Right atrium auricular region (tissue), 2 donors: Measurements from ENCODE around the gene RTL10. TPM values are rescaled to one million over a fixed set of nuclear protein-coding genes. Genes with fewer than 3 reads are reported as not detected.

ENCODE experiments used
- DNase-seq: peaks from one replicate; pipeline ENCODE4 v3.0.0-alpha.2; 2019; ENCODE audit warnings: low spot score
- H3K27ac ChIP-seq, 2 donors: fragments of 200-600 bp; sonication (generic); 1 replicate in 1 of 2; 2 replicates in 1 of 2; pipeline ENCODE4 v1.5.1; 2016 to 2019
- H3K27me3 ChIP-seq, 2 donors: fragments of 200-600 bp; sonication (generic); one replicate each; pipeline versions ENCODE4 v1.5.1 to v1.6.0; 2017 to 2019
- H3K36me3 ChIP-seq: fragments of 200-600 bp; sonication (generic); one replicate; pipeline ENCODE4 v1.5.1; 2016
- H3K4me1 ChIP-seq, 2 donors: fragments of 200-600 bp; sonication (generic); one replicate each; pipeline versions ENCODE4 v1.5.1 to v1.6.0; 2017 to 2019
- H3K4me3 ChIP-seq, 2 donors: fragments of 200-600 bp; sonication (generic); 1 replicate in 1 of 2; 2 replicates in 1 of 2; pipeline ENCODE4 v1.5.1; 2017 to 2019; ENCODE audit warnings: mild to moderate bottlenecking in 1 of 2, moderate library complexity in 1 of 2
- H3K9me3 ChIP-seq, 2 donors: fragments of 200-600 bp; sonication (generic); one replicate each; pipeline ENCODE4 v1.5.1; 2019
- CTCF ChIP-seq, 2 donors: fragments of 200-600 bp; sonication (generic); IDR thresholded peaks; one replicate each; pipeline ENCODE4 v1.5.1; 2019; ENCODE audit warnings: antibody characterized with exemption in 2 of 2
- total RNA-seq, 2 donors: library from RNA; depleted of rRNA; stranded (reverse); fragments of >200 nt; gene quantifications; one replicate each; pipeline ENCODE4 v1.1.0, GENCODE V29; 2016

The RTL10 gene
- total RNA-seq, 2 donors from 2014 or later, result 7.9 to 8.1 TPM

- no peak for TF ChIP-seq CTCF (IDR thresholded peaks at IDR 0.05)
- no peak overlapping the region for H3K4me3 ChIP-seq
Observed at GRCh38 chr22:19846620-19847344, 7.9 kb downstream of the RTL10 start.

GRCh38 chr22:19845054-19845722 lies 9.5 kb downstream of the RTL10 start:
- Histone ChIP-seq H3K4me1 (peaks cover 0 to 26% of the 10 kb centered on the region in 2 donors), H3K27me3 (no peaks in the 10 kb centered on the region), H3K27ac (no peak overlapping the region), H3K9me3 (no peaks in the 10 kb centered on the region), H3K4me3 (no peak overlapping the region), H3K36me3 (no peaks in the 10 kb centered on the region)
- peak; percentile 52 for DNase-seq
- no peak for TF ChIP-seq CTCF (IDR thresholded peaks at IDR 0.05)

More at GRCh38 chr22:19846620-19847344, 7.9 kb downstream of the RTL10 start:
- H3K27me3 ChIP-seq, result no peaks in the 10 kb centered on the region
- no peaks in the 10 kb centered on the region for H3K9me3 ChIP-seq
- peak; percentile 42 for DNase-seq
- peaks cover 14% of the 10 kb centered on the region for H3K36me3 ChIP-seq
- no peak overlapping the region for H3K27ac ChIP-seq
- peaks cover 0 to 26% of the 10 kb centered on the region in 2 donors for H3K4me1 ChIP-seq

- no peak overlapping the region for H3K4me3 ChIP-seq
- H3K27ac ChIP-seq, result peak overlapping the region in 1 of 2 donors; percentile 24
- peak; percentile 73 for DNase-seq
- H3K4me1 ChIP-seq, result peaks cover 0 to 26% of the 10 kb centered on the region in 2 donors
- no peaks in the 10 kb centered on the region for H3K36me3 ChIP-seq
- H3K27me3 ChIP-seq, result no peaks in the 10 kb centered on the region
- no peak for TF ChIP-seq CTCF (IDR thresholded peaks at IDR 0.05)
- no peaks in the 10 kb centered on the region for H3K9me3 ChIP-seq
Observed at GRCh38 chr22:19844377-19845053, 10.2 kb downstream of the RTL10 start.

GRCh38 chr22:19843857-19844376 lies 10.8 kb downstream of the RTL10 start:
- Histone ChIP-seq H3K27me3 (no peaks in the 10 kb centered on the region), H3K4me3 (no peak overlapping the region), H3K9me3 (no peaks in the 10 kb centered on the region), H3K4me1 (peaks cover 0 to 26% of the 10 kb centered on the region in 2 donors), H3K27ac (peak overlapping the region in 1 of 2 donors; percentile 24), H3K36me3 (no peaks in the 10 kb centered on the region)
- no peak for DNase-seq
- no peak for TF ChIP-seq CTCF (IDR thresholded peaks at IDR 0.05)

GRCh38 chr22:19843107-19843856 lies 11.4 kb downstream of the RTL10 start:
- H3K4me3 ChIP-seq, result no peak overlapping the region
- peak; percentile 51 for DNase-seq
- H3K9me3 ChIP-seq, result no peaks in the 10 kb centered on the region
- TF ChIP-seq CTCF (IDR thresholded peaks at IDR 0.05), result no peak
- H3K27ac ChIP-seq, result no peak overlapping the region
- no peaks in the 10 kb centered on the region for H3K27me3 ChIP-seq
- H3K4me1 ChIP-seq, result peaks cover 0 to 26% of the 10 kb centered on the region in 2 donors
- H3K36me3 ChIP-seq, result no peaks in the 10 kb centered on the region
